GM21528 (cell line): ENCODE data around the gene ASMT.
A peak's percentile ranks its signal among the peaks of the same experiment; 100 is the strongest.
"Not testable (repeated sequence)": the region's sequence is repeated elsewhere in the genome, so short reads cannot be mapped to it uniquely, and the experiment has no call there.

Experiments
- ATAC-seq: cut with Tn5 transposase; IDR thresholded peaks from one replicate; pipeline ENCODE4 v1.9.1; 2021; ENCODE audit warnings: mild to moderate bottlenecking, moderate library complexity; ENCODE audit not compliant: unreplicated experiment, low FRiP score

ASMT gene

GRCh38 chrX:1614927-1615326 lies at the start of gene ASMT:
TSS of gene ASMT (plus strand) at chrX:1615059. CDS start at chrX:1615200, 141 bp downstream.
- no peak for ATAC-seq

GRCh38 chrX:1574181-1574580 lies 40.7 kb upstream of the ASMT start:
- not testable (repeated sequence) for ATAC-seq

- no peak for ATAC-seq
Measured at GRCh38 chrX:1576201-1576992, 38.5 kb upstream of the ASMT start.

GRCh38 chrX:1577845-1578244 lies 37.0 kb upstream of the ASMT start:
- no peak for ATAC-seq

GRCh38 chrX:1578511-1579173 lies 36.2 kb upstream of the ASMT start:
- no peak for ATAC-seq

- ATAC-seq = no peak
Measured at GRCh38 chrX:1581132-1581531, 33.7 kb upstream of the ASMT start.

- ATAC-seq = peak; percentile 59
Measured at GRCh38 chrX:1582686-1583437, 32.0 kb upstream of the ASMT start.

- ATAC-seq = no peak
Measured at GRCh38 chrX:1584237-1585011, 30.4 kb upstream of the ASMT start.

- ATAC-seq = no peak
Measured at GRCh38 chrX:1587161-1587560, 27.7 kb upstream of the ASMT start.

- ATAC-seq = no peak
Measured at GRCh38 chrX:1589356-1590130, 25.3 kb upstream of the ASMT start.

GRCh38 chrX:1591102-1591862 lies 23.6 kb upstream of the ASMT start, which contains the start of gene AKAP17A:
TSS of gene AKAP17A (plus strand) at chrX:1591604. CDS start at chrX:1593463, 1,859 bp downstream.
- peak; percentile 76 for ATAC-seq

GRCh38 chrX:1591863-1592469 lies 22.9 kb upstream of the ASMT start:
- peak; percentile 12 for ATAC-seq

GRCh38 chrX:1592470-1593142 lies 22.3 kb upstream of the ASMT start:
- ATAC-seq = peak; percentile 45

GRCh38 chrX:1593286-1594271 lies 21.3 kb upstream of the ASMT start:
- ATAC-seq = no peak

GRCh38 chrX:1595711-1596060 lies 19.2 kb upstream of the ASMT start:
- no peak for ATAC-seq

GRCh38 chrX:1596676-1597344 lies 18.0 kb upstream of the ASMT start:
- no peak for ATAC-seq
